H9 (cell line): Measurements from ENCODE around the gene FARP2. TPM values are rescaled to one million over a fixed set of nuclear protein-coding genes. Genes with fewer than 3 reads are reported as not detected.

Source experiments
- DNase-seq: peaks from one replicate; pipeline ENCODE4 v3.0.0-alpha.2; 2017
- H2AFZ ChIP-seq: one replicate; pipeline ENCODE4 v1.6.1; 2013; ENCODE audit warnings: mild to moderate bottlenecking, low read length, control low read depth, moderate library complexity
- H2AK5ac ChIP-seq: 2 replicates; pipeline ENCODE4 v1.6.1; 2013; ENCODE audit warnings: low read length, control low read depth, mixed read lengths; ENCODE audit not compliant: insufficient read length
- H2BK120ac ChIP-seq: one replicate; pipeline ENCODE4 v1.6.1; 2013; ENCODE audit warnings: low read depth, mild to moderate bottlenecking, low read length, control low read depth, inconsistent platforms; ENCODE audit not compliant: poor library complexity, severe bottlenecking
- H2BK12ac ChIP-seq: 2 replicates; pipeline ENCODE4 v1.6.1; 2013; ENCODE audit warnings: low read length, control low read depth, mixed read lengths, low read depth; ENCODE audit not compliant: insufficient read length
- H2BK15ac ChIP-seq: 2 replicates; pipeline ENCODE4 v1.6.1; 2013; ENCODE audit warnings: low read depth, low read length, control low read depth
- H2BK20ac ChIP-seq: one replicate; pipeline ENCODE4 v1.6.1; 2013; ENCODE audit warnings: low read depth, mild to moderate bottlenecking, low read length, control low read depth, inconsistent platforms; ENCODE audit not compliant: poor library complexity, severe bottlenecking
- H2BK5ac ChIP-seq: 2 replicates; pipeline ENCODE4 v1.6.1; 2013; ENCODE audit warnings: low read length, control low read depth, mixed read lengths; ENCODE audit not compliant: insufficient read length
- H3K14ac ChIP-seq: 2 replicates; pipeline ENCODE4 v1.6.1; 2013; ENCODE audit warnings: low read length, control low read depth; ENCODE audit not compliant: insufficient read depth
- H3K18ac ChIP-seq: 2 replicates; pipeline ENCODE4 v1.6.1; 2013; ENCODE audit warnings: low read depth, mild to moderate bottlenecking, mixed read lengths, low read length, control low read depth; ENCODE audit not compliant: insufficient read length
- H3K23ac ChIP-seq: 2 replicates; pipeline ENCODE4 v1.6.1; 2013; ENCODE audit warnings: low read length, control low read depth, mixed read lengths, low read depth; ENCODE audit not compliant: insufficient read length
- H3K23me2 ChIP-seq: 2 replicates; pipeline ENCODE4 v1.6.1; 2013; ENCODE audit warnings: low read depth, mild to moderate bottlenecking, mixed read lengths, low read length, control low read depth; ENCODE audit not compliant: insufficient read length, poor library complexity, severe bottlenecking
- H3K27ac ChIP-seq: 2 replicates; pipeline ENCODE4 v1.5.1; 2013; ENCODE audit warnings: low read length, control low read depth, mixed read lengths, low read depth; ENCODE audit not compliant: insufficient read length
- H3K27me3 ChIP-seq: 2 replicates; pipeline ENCODE4 v1.6.1; 2013; ENCODE audit warnings: low read length, control low read depth, inconsistent platforms; ENCODE audit not compliant: insufficient read depth
- H3K4ac ChIP-seq: 2 replicates; pipeline ENCODE4 v1.6.1; 2013; ENCODE audit warnings: low read depth, mild to moderate bottlenecking, control low read depth, inconsistent platforms, low read length, moderate library complexity
- H3K4me1 ChIP-seq: 2 replicates; pipeline ENCODE4 v1.6.1; 2013; ENCODE audit warnings: low read length, control low read depth, inconsistent platforms; ENCODE audit not compliant: insufficient read depth
- H3K4me2 ChIP-seq: 2 replicates; pipeline ENCODE4 v1.6.1; 2013; ENCODE audit warnings: low read length, control low read depth, mixed read lengths; ENCODE audit not compliant: insufficient read length, insufficient read depth
- H3K56ac ChIP-seq: 2 replicates; pipeline ENCODE4 v1.6.1; 2013; ENCODE audit warnings: low read depth, mild to moderate bottlenecking, mixed read lengths, low read length, control low read depth; ENCODE audit not compliant: insufficient read length
- H3K79me1 ChIP-seq: 2 replicates; pipeline ENCODE4 v1.6.1; 2013; ENCODE audit warnings: low read depth, mild to moderate bottlenecking, moderate library complexity, low read length, control low read depth, inconsistent platforms; ENCODE audit not compliant: insufficient read depth, poor library complexity, severe bottlenecking
- H3K79me2 ChIP-seq: 2 replicates; pipeline ENCODE4 v1.6.1; 2013; ENCODE audit warnings: low read length, control low read depth, inconsistent platforms; ENCODE audit not compliant: insufficient read depth
- H3K9ac ChIP-seq: 2 replicates; pipeline ENCODE4 v1.6.1; 2013; ENCODE audit warnings: low read length, control low read depth, mixed read lengths; ENCODE audit not compliant: insufficient read length; ENCODE audit errors: extremely low read depth
- H3K9me3 ChIP-seq: one replicate; pipeline ENCODE4 v1.6.1; 2013; ENCODE audit warnings: low read depth, low read length, inconsistent platforms; ENCODE audit not compliant: control insufficient read depth
- H3T11ph ChIP-seq: one replicate; pipeline ENCODE4 v1.6.1; 2013; ENCODE audit warnings: mild to moderate bottlenecking, low read length, control low read depth, inconsistent platforms
- H4K20me1 ChIP-seq: one replicate; pipeline ENCODE4 v1.6.1; 2013; ENCODE audit not compliant: control insufficient read depth, insufficient read length, insufficient read depth
- H4K5ac ChIP-seq: 2 replicates; pipeline ENCODE4 v1.6.1; 2013; ENCODE audit warnings: low read depth, mild to moderate bottlenecking, mixed read lengths, low read length, control low read depth; ENCODE audit not compliant: insufficient read length
- H4K8ac ChIP-seq: replicated peaks from 2 replicates; pipeline ENCODE4 v1.6.1; 2013; ENCODE audit warnings: low read length, control low read depth, mixed read lengths, low read depth; ENCODE audit not compliant: insufficient read length
- H4K91ac ChIP-seq: 2 replicates; pipeline ENCODE4 v1.6.1; 2013; ENCODE audit warnings: low read depth, mild to moderate bottlenecking, moderate library complexity, mixed read lengths, low read length, control low read depth; ENCODE audit not compliant: insufficient read length
- H3K27ac Mint-ChIP-seq, 3 experiments: 2 replicates in 2 of 3; 3 replicates in 1 of 3; pipeline ENCODE4 v1.8.0; 2020 to 2021; ENCODE audit warnings: mixed read lengths in 3 of 3, mild to moderate bottlenecking in 1 of 3, moderate library complexity in 1 of 3
- H3K27me3 Mint-ChIP-seq: 2 replicates; pipeline ENCODE4 v1.8.0; 2021; ENCODE audit warnings: low read depth, mild to moderate bottlenecking, moderate library complexity, mixed read lengths
- H3K36me3 Mint-ChIP-seq, 3 experiments: 2 replicates in 2 of 3; 3 replicates in 1 of 3; pipeline ENCODE4 v1.8.0; 2020 to 2021; ENCODE audit warnings: low read depth in 3 of 3, mixed read lengths in 3 of 3; ENCODE audit not compliant: insufficient read depth in 1 of 3
- H3K4me1 Mint-ChIP-seq, 2 experiments: 2 replicates each; pipeline ENCODE4 v1.8.0; 2020; ENCODE audit warnings: mixed read lengths in 2 of 2
- H3K4me3 Mint-ChIP-seq, 2 experiments: 2 replicates in 1 of 2; 3 replicates in 1 of 2; pipeline ENCODE4 v1.8.0; 2020 to 2021; ENCODE audit warnings: mild to moderate bottlenecking in 2 of 2, mixed read lengths in 2 of 2, moderate library complexity in 1 of 2
- H3K9me3 Mint-ChIP-seq, 2 experiments: 2 replicates in 1 of 2; 3 replicates in 1 of 2; pipeline ENCODE4 v1.8.0; 2020; ENCODE audit warnings: mild to moderate bottlenecking in 2 of 2, mixed read lengths in 2 of 2, moderate library complexity in 1 of 2
- CTCF ChIP-seq: fragments of 200-600 bp; sonication (generic); conservative IDR thresholded peaks from 3 replicates; pipeline ENCODE4 v1.8.0; 2021; ENCODE audit warnings: antibody characterized with exemption, mild to moderate bottlenecking
- WGBS: extraction: QIAGEN DNeasy Blood & Tissue Kit; methylation state at CpG from one replicate; pipeline ENCODE4 v1.1.7; 2013; ENCODE audit warnings: missing lambda C conversion rate, low lambda C conversion rate, mixed read lengths; ENCODE audit not compliant: insufficient read length; ENCODE audit errors: extremely low coverage; 5-methylcytosine and 5-hydroxymethylcytosine counted together
- total RNA-seq: library from RNA; stranded (reverse); gene quantifications from 2 replicates; pipeline ENCODE4 v1.2.1, GENCODE V29; 2021

The FARP2 gene
- total RNA-seq, 1 experiment from 2014 or later, result 33.9 TPM

- Histone ChIP-seq H4K8ac (no peak overlapping the region), H3K9me3 (no peaks in the 10 kb centered on the region), H3K4me2 (no peak overlapping the region), H3K4me1 (0 out of 2 replicates have a peak, but pooled peaks cover 2% of the 10 kb centered on the region), H2BK5ac (no peak overlapping the region), H2BK12ac (no peak overlapping the region), H2BK15ac (no peak overlapping the region), H3K9ac (no peak overlapping the region), H3K27me3 (no peaks in the 10 kb centered on the region), H3K56ac (no peak overlapping the region), H3K18ac (no peak overlapping the region), H4K91ac (no peak overlapping the region), H3T11ph (no peak overlapping the region), H3K4ac (no peak overlapping the region), H2BK20ac (no peak overlapping the region), H3K79me1 (no peaks in the 10 kb centered on the region), H3K79me2 (no peaks in the 10 kb centered on the region), H3K14ac (no peak overlapping the region), H3K23ac (no peak overlapping the region), H4K20me1 (no peaks in the 10 kb centered on the region), H4K5ac (no peak overlapping the region), H2AFZ (no peak overlapping the region), H3K27ac (no peak overlapping the region), H2BK120ac (no peak overlapping the region), H2AK5ac (no peak overlapping the region), H3K23me2 (peaks cover 4% of the 10 kb centered on the region)
- DNase-seq, result no peak
- no CpG with 5 or more reads among the region's 3 CpGs for WGBS
- Mint-ChIP-seq H3K9me3 (no peaks in the 10 kb centered on the region), H3K36me3 (peaks cover 30 to 68% (median 65%) of the 10 kb centered on the region in 3 experiments; a peak in 6 of 7 replicates), H3K27ac (peak overlapping the region in 1 of 3 experiments; percentile 25; a peak in 1 of 7 replicates), H3K4me3 (no peak overlapping the region), H3K27me3 (no peaks in the 10 kb centered on the region), H3K4me1 (peaks cover 17 to 26% of the 10 kb centered on the region in 2 experiments)
- no peak for TF ChIP-seq CTCF
These were observed 3.9 kb upstream of the FARP2 start for GRCh38 chr2:241352227-241352626.
